H1 (cell line): ENCODE results near the gene SIGLEC15. TPM values are rescaled to one million over a fixed set of nuclear protein-coding genes. Genes with fewer than 3 reads are reported as not detected.

ENCODE experiments used
- ATF2 ChIP-seq: IDR thresholded peaks from 2 replicates; pipeline ENCODE4 v1.6.1; 2012; ENCODE audit warnings: low read length, inconsistent platforms
- BRCA1 ChIP-seq: IDR thresholded peaks from 2 replicates; pipeline ENCODE4 v1.6.1; 2012; ENCODE audit warnings: low read depth, low read length, improper control_type of control experiment
- POLR2A ChIP-seq, 2 experiments: IDR thresholded peaks; 1 replicate in 1 of 2; 2 replicates in 1 of 2; pipeline ENCODE4 v1.6.1; 2011; ENCODE audit warnings: low read depth in 2 of 2, low read length in 2 of 2, mild to moderate bottlenecking in 2 of 2; ENCODE audit errors: control extremely low read depth in 1 of 2
- SIRT6 ChIP-seq: IDR thresholded peaks from one replicate; pipeline ENCODE4 v1.7.1; 2012; ENCODE audit warnings: low read length, inconsistent platforms
- SP2 ChIP-seq: IDR thresholded peaks from 2 replicates; pipeline ENCODE4 v1.6.1; 2012; ENCODE audit warnings: mild to moderate bottlenecking, low read length, inconsistent platforms
- polyA plus RNA-seq, 7 experiments: library from polyadenylated mRNA; depleted of rRNA in 3 of 7; stranded (reverse) in 5 of 7; unstranded in 2 of 7; fragments of >200 nt in 5 of 7; fragments of 200-250 nt in 2 of 7; gene quantifications; 1 replicate in 5 of 7; 2 replicates in 1 of 7; 4 replicates in 1 of 7; pipeline versions ENCODE4 v1.2.1 to v1.2.3, GENCODE V29; 2011 to 2013; ENCODE audit warnings: missing spikeins in 2 of 7, mixed read lengths in 2 of 7
- total RNA-seq: library from RNA; stranded (reverse); fragmentation: NEBNext Ultra II Directional; extraction: Animal tissue kit (Norgen Biotek cat#: 25700); gene quantifications from 2 replicates; pipeline ENCODE4 v1.2.1, GENCODE V29; 2021

Gene SIGLEC15
- total and polyA plus RNA-seq, 2 of the 8 experiments (the other 6 are each of a cell fraction or from before 2014, with no cell fraction given): 0.20 to 0.37 TPM

DNA sequence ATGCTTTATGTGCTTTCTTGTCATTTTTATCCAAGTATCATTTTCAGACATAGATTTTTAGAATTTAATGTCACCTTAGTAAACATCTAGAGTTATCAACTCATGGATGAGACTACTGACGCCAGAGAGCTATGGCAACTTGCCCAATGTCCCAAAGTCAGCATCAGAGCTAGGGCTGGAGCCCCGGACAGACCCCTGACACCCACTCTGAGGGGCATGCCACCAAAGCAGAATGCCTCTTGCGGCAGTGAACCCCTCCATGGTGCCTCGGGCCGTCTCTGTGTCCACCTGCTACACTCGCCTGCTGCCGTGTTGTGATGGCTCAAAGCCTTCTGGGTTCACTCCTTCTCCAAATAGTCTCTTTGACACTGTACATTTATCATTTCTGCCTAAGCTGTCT lies 5.4 kb downstream of the SIGLEC15 start (continued):
- TF ChIP-seq ATF2: no peak
- no peak for TF ChIP-seq SP2
- no peak for TF ChIP-seq POLR2A (IDR thresholded peaks at IDR 0.05; ENCODE audit: control extremely low read depth in 1 of 2, low read depth in 2 of 2, low read length in 2 of 2)
- no peak for TF ChIP-seq SIRT6
- TF ChIP-seq BRCA1: no peak
